NB4 (cell line): Measurements from ENCODE around the gene RAB21.

ENCODE experiments used
- DNase-seq: peaks from one replicate; pipeline ENCODE4 v3.0.0; 2010; ENCODE audit warnings: low read depth
- H3K4me3 ChIP-seq: one replicate; pipeline ENCODE4 v1.5.1; 2011; ENCODE audit warnings: mild to moderate bottlenecking, low read depth, low read length, moderate library complexity
- CTCF ChIP-seq: IDR thresholded peaks from one replicate; pipeline ENCODE4 v1.5.1; 2012; ENCODE audit warnings: low read depth, low read length
- MAX ChIP-seq: IDR thresholded peaks from 2 replicates; pipeline ENCODE4 v1.6.1; 2011; ENCODE audit warnings: low read depth, low read length
- MYC ChIP-seq: IDR thresholded peaks from 2 replicates; pipeline ENCODE4 v1.6.1; 2011; ENCODE audit warnings: low read depth, low read length
- POLR2A ChIP-seq: IDR thresholded peaks from 2 replicates; pipeline ENCODE4 v1.6.1; 2011; ENCODE audit warnings: mild to moderate bottlenecking; ENCODE audit not compliant: insufficient read length; ENCODE audit errors: extremely low read depth

The RAB21 gene

GRCh38 chr12:71848212-71848611 is 93.5 kb downstream of the RAB21 start:
- TF ChIP-seq POLR2A (no peak), MAX (no peak), CTCF (no peak), MYC (no peak)
- no peak for DNase-seq
- H3K4me3 ChIP-seq: no peak overlapping the region

- no peak for DNase-seq
- no peak for TF ChIP-seq MAX
- TF ChIP-seq CTCF: no peak
- no peak for TF ChIP-seq MYC
- H3K4me3 ChIP-seq: no peak overlapping the region
Observed at GRCh38 chr12:71849109-71849851, 94.6 kb downstream of the RAB21 start.
